ENCODE results near the gene TMEM119. TPM values are rescaled to one million over a fixed set of nuclear protein-coding genes. Genes with fewer than 3 reads are reported as not detected.
A peak's percentile ranks its signal among the peaks of the same experiment; 100 is the strongest.

Gene TMEM119
- total and polyA plus RNA-seq, 9 of the 15 experiments (the other 6 are each of a cell fraction or from before 2014, with no cell fraction given), result 0.18 TPM; not detected in 8

DNA sequence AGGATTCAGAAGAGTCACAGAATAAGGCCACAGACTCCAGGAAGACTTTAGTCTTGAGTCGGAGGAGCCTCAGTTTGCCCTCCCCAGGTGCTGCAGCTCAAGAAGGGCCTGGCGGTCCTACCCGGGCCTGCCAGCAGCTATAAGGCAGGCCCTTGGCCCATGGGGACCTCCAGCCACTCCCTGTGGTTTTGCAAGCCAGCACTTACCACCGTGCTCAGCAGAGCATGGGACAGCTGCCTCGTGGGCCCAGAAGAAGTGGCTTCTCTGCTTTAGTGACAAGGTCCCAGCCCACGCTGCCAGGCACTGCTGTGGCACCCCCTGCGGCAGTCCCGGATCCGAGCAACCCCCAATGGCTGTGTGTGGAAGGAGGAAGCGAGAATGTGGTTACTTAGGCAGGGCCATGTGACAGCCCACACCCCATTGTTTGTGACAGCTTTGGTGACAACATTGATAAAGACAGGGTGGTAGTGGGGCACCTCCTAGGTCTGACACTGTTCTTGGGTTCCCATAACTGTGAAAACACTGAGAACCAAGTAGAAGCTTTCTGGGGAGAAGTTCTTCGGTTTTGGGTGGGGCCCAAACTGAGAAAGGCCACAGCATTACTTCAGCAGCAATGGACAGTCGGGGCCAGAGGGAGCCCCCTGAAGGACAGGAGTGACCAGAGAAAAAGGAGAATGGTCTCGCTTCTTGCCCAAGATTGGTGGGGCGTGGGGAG is 35.8 kb upstream of the TMEM119 start, which contains the start of gene SELPLG (continued):
- TF ChIP-seq JUN (IDR thresholded peaks at IDR 0.05; ENCODE audit: borderline replicate concordance, low read depth, low read length) (no peak), JUN (CRISPR knock-in tag; IDR thresholded peaks at IDR 0.05; ENCODE audit: borderline replicate concordance) (no peak), YY1 (IDR thresholded peaks at IDR 0.05; ENCODE audit: borderline replicate concordance in 1 of 3, control insufficient read depth in 1 of 3, extremely low read depth in 1 of 3, insufficient read depth in 3 of 3, insufficient read length in 1 of 3, insufficient replicate concordance in 2 of 3, low read depth in 1 of 3, low read length in 2 of 3) (no peak), HSF4 (CRISPR knock-in tag; IDR thresholded peaks at IDR 0.05; ENCODE audit: borderline replicate concordance) (no peak), PCBP1 (IDR thresholded peaks at IDR 0.05; ENCODE audit: low read depth, low read length, poor library complexity, severe bottlenecking) (no peak), ZNF77 (CRISPR knock-in tag; IDR thresholded peaks at IDR 0.05) (no peak), HOXB6 (CRISPR knock-in tag; IDR thresholded peaks at IDR 0.05; ENCODE audit: borderline replicate concordance) (no peak), HMG20B (CRISPR knock-in tag; IDR thresholded peaks at IDR 0.05) (no peak), TRIM28 (IDR thresholded peaks at IDR 0.05) (no peak), POLR2A (conservative IDR thresholded peaks at IDR 0.05) (no peak), TBP (optimal IDR thresholded peaks at IDR 0.05; ENCODE audit: low read depth, low read length) (no peak), RNF2 (IDR thresholded peaks at IDR 0.05) (no peak), SETDB1 (IDR thresholded peaks at IDR 0.05; ENCODE audit: low read length) (no peak), CREM (IDR thresholded peaks at IDR 0.05; ENCODE audit: low read depth) (no peak), ZNF41 (CRISPR knock-in tag; conservative IDR thresholded peaks at IDR 0.05) (peak; percentile 60; the same call in 1 of the 2 replicates), MEF2A (IDR thresholded peaks at IDR 0.05; ENCODE audit: control insufficient read depth, low read depth, low read length) (no peak), RB1 (IDR thresholded peaks at IDR 0.05; ENCODE audit: low read depth) (no peak), FOXP1 (CRISPR knock-in tag; IDR thresholded peaks at IDR 0.05) (no peak), NCOA4 (IDR thresholded peaks at IDR 0.05; ENCODE audit: partially characterized antibody) (no peak)
- TF ChIP-seq, protein P1, sequence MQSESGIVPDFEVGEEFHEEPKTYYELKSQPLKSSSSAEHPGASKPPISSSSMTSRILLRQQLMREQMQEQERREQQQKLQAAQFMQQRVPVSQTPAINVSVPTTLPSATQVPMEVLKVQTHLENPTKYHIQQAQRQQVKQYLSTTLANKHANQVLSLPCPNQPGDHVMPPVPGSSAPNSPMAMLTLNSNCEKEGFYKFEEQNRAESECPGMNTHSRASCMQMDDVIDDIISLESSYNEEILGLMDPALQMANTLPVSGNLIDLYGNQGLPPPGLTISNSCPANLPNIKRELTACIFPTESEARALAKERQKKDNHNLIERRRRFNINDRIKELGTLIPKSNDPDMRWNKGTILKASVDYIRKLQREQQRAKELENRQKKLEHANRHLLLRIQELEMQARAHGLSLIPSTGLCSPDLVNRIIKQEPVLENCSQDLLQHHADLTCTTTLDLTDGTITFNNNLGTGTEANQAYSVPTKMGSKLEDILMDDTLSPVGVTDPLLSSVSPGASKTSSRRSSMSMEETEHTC (IDR thresholded peaks at IDR 0.05), result no peak
- TF ChIP-seq, protein P2, sequence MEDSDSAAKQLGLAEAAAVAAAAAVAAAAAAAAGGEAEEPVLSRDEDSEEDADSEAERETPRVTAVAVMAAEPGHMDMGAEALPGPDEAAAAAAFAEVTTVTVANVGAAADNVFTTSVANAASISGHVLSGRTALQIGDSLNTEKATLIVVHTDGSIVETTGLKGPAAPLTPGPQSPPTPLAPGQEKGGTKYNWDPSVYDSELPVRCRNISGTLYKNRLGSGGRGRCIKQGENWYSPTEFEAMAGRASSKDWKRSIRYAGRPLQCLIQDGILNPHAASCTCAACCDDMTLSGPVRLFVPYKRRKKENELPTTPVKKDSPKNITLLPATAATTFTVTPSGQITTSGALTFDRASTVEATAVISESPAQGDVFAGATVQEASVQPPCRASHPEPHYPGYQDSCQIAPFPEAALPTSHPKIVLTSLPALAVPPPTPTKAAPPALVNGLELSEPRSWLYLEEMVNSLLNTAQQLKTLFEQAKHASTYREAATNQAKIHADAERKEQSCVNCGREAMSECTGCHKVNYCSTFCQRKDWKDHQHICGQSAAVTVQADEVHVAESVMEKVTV (CRISPR knock-in tag; IDR thresholded peaks at IDR 0.05), result no peak
- TF ChIP-seq, protein P3, sequence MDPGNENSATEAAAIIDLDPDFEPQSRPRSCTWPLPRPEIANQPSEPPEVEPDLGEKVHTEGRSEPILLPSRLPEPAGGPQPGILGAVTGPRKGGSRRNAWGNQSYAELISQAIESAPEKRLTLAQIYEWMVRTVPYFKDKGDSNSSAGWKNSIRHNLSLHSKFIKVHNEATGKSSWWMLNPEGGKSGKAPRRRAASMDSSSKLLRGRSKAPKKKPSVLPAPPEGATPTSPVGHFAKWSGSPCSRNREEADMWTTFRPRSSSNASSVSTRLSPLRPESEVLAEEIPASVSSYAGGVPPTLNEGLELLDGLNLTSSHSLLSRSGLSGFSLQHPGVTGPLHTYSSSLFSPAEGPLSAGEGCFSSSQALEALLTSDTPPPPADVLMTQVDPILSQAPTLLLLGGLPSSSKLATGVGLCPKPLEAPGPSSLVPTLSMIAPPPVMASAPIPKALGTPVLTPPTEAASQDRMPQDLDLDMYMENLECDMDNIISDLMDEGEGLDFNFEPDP (CRISPR knock-in tag; IDR thresholded peaks at IDR 0.05), result no peak
